ENCODE measurements around the gene MED17.
"Not testable (repeated sequence)": the region's sequence is repeated elsewhere in the genome, so short reads cannot be mapped to it uniquely, and the experiment has no call there.

Gene MED17

GRCh38 chr11:93757924-93758865 lies 25.9 kb upstream of the MED17 start:
- no peaks in the 10 kb centered on the region for H3K79me2 ChIP-seq (ENCODE audit: control insufficient read depth, insufficient read depth, low read length, unreplicated experiment)
- no peaks in the 10 kb centered on the region for H3K4me1 ChIP-seq (ENCODE audit: control insufficient read depth, insufficient read depth, low read length, unreplicated experiment)
- peaks cover 4% of the 10 kb centered on the region; the same call in 1 of the 2 replicates for H3K36me3 ChIP-seq (ENCODE audit: insufficient read depth, low read length)
- H3K27ac ChIP-seq (ENCODE audit: low read depth, low read length): no peak overlapping the region
- H2AFZ ChIP-seq (ENCODE audit: low read length, unreplicated experiment): no peak overlapping the region
- no peak overlapping the region for H3K4me3 ChIP-seq (ENCODE audit: low read depth, low read length)
- H3K27me3 ChIP-seq (ENCODE audit: insufficient read depth, low read length): no peaks in the 10 kb centered on the region

GRCh38 chr11:93759123-93759522 lies 25.0 kb upstream of the MED17 start:
- not testable (repeated sequence) for H3K79me2 ChIP-seq (ENCODE audit: control insufficient read depth, insufficient read depth, low read length, unreplicated experiment); H3K4me1 ChIP-seq (ENCODE audit: control insufficient read depth, insufficient read depth, low read length, unreplicated experiment); H2AFZ ChIP-seq (ENCODE audit: low read length, unreplicated experiment); H3K27me3 ChIP-seq (ENCODE audit: insufficient read depth, low read length); H3K27ac ChIP-seq (ENCODE audit: low read depth, low read length); H3K4me3 ChIP-seq (ENCODE audit: low read depth, low read length); H3K36me3 ChIP-seq (ENCODE audit: insufficient read depth, low read length)

- Histone ChIP-seq H3K4me3 (ENCODE audit: low read depth, low read length) (no peak overlapping the region), H3K4me1 (ENCODE audit: control insufficient read depth, insufficient read depth, low read length, unreplicated experiment) (no peaks in the 10 kb centered on the region), H3K79me2 (ENCODE audit: control insufficient read depth, insufficient read depth, low read length, unreplicated experiment) (no peaks in the 10 kb centered on the region), H3K27me3 (ENCODE audit: insufficient read depth, low read length) (no peaks in the 10 kb centered on the region), H3K27ac (ENCODE audit: low read depth, low read length) (no peak overlapping the region), H2AFZ (ENCODE audit: low read length, unreplicated experiment) (no peak overlapping the region), H3K36me3 (ENCODE audit: insufficient read depth, low read length) (peaks cover 4% of the 10 kb centered on the region; the same call in 1 of the 2 replicates)
Observed at GRCh38 chr11:93761910-93762309, 22.2 kb upstream of the MED17 start.

GRCh38 chr11:93765551-93765950 lies 18.5 kb upstream of the MED17 start:
- H3K27ac ChIP-seq (ENCODE audit: low read depth, low read length): no peak overlapping the region

GRCh38 chr11:93766504-93766903 lies 17.6 kb upstream of the MED17 start:
- H3K27ac ChIP-seq (ENCODE audit: low read depth, low read length): no peak overlapping the region
- H3K4me1 ChIP-seq (ENCODE audit: control insufficient read depth, insufficient read depth, low read length, unreplicated experiment): no peaks in the 10 kb centered on the region
- H2AFZ ChIP-seq (ENCODE audit: low read length, unreplicated experiment): no peak overlapping the region
- no peaks in the 10 kb centered on the region for H3K79me2 ChIP-seq (ENCODE audit: control insufficient read depth, insufficient read depth, low read length, unreplicated experiment)
- H3K36me3 ChIP-seq (ENCODE audit: insufficient read depth, low read length): no peaks in the 10 kb centered on the region
- H3K4me3 ChIP-seq (ENCODE audit: low read depth, low read length): no peak overlapping the region
- no peaks in the 10 kb centered on the region for H3K27me3 ChIP-seq (ENCODE audit: insufficient read depth, low read length)

More at GRCh38 chr11:93765551-93765950, 18.5 kb upstream of the MED17 start:
- Histone ChIP-seq H2AFZ (ENCODE audit: low read length, unreplicated experiment) (no peak overlapping the region), H3K79me2 (ENCODE audit: control insufficient read depth, insufficient read depth, low read length, unreplicated experiment) (no peaks in the 10 kb centered on the region), H3K36me3 (ENCODE audit: insufficient read depth, low read length) (no peaks in the 10 kb centered on the region; the same call in 1 of the 2 replicates), H3K4me1 (ENCODE audit: control insufficient read depth, insufficient read depth, low read length, unreplicated experiment) (no peaks in the 10 kb centered on the region), H3K27me3 (ENCODE audit: insufficient read depth, low read length) (no peaks in the 10 kb centered on the region), H3K4me3 (ENCODE audit: low read depth, low read length) (no peak overlapping the region)

- Histone ChIP-seq H3K4me1 (ENCODE audit: control insufficient read depth, insufficient read depth, low read length, unreplicated experiment) (no peaks in the 10 kb centered on the region), H3K4me3 (ENCODE audit: low read depth, low read length) (no peak overlapping the region), H3K79me2 (ENCODE audit: control insufficient read depth, insufficient read depth, low read length, unreplicated experiment) (no peaks in the 10 kb centered on the region), H3K27me3 (ENCODE audit: insufficient read depth, low read length) (no peaks in the 10 kb centered on the region), H3K36me3 (ENCODE audit: insufficient read depth, low read length) (no peaks in the 10 kb centered on the region), H3K27ac (ENCODE audit: low read depth, low read length) (no peak overlapping the region), H2AFZ (ENCODE audit: low read length, unreplicated experiment) (no peak overlapping the region)
Observed at GRCh38 chr11:93767018-93767417, 17.1 kb upstream of the MED17 start.

- Histone ChIP-seq H3K4me1 (ENCODE audit: control insufficient read depth, insufficient read depth, low read length, unreplicated experiment) (no peaks in the 10 kb centered on the region), H3K36me3 (ENCODE audit: insufficient read depth, low read length) (no peaks in the 10 kb centered on the region), H3K27ac (ENCODE audit: low read depth, low read length) (no peak overlapping the region), H3K4me3 (ENCODE audit: low read depth, low read length) (no peak overlapping the region), H2AFZ (ENCODE audit: low read length, unreplicated experiment) (no peak overlapping the region), H3K79me2 (ENCODE audit: control insufficient read depth, insufficient read depth, low read length, unreplicated experiment) (no peaks in the 10 kb centered on the region), H3K27me3 (ENCODE audit: insufficient read depth, low read length) (no peaks in the 10 kb centered on the region)
Observed at GRCh38 chr11:93770160-93770559, 13.9 kb upstream of the MED17 start.

GRCh38 chr11:93772123-93772522 lies 12.0 kb upstream of the MED17 start:
- Histone ChIP-seq H3K79me2 (ENCODE audit: control insufficient read depth, insufficient read depth, low read length, unreplicated experiment) (no peaks in the 10 kb centered on the region), H3K36me3 (ENCODE audit: insufficient read depth, low read length) (no peaks in the 10 kb centered on the region), H2AFZ (ENCODE audit: low read length, unreplicated experiment) (no peak overlapping the region), H3K27ac (ENCODE audit: low read depth, low read length) (no peak overlapping the region), H3K4me3 (ENCODE audit: low read depth, low read length) (no peak overlapping the region), H3K4me1 (ENCODE audit: control insufficient read depth, insufficient read depth, low read length, unreplicated experiment) (no peaks in the 10 kb centered on the region), H3K27me3 (ENCODE audit: insufficient read depth, low read length) (no peaks in the 10 kb centered on the region)

GRCh38 chr11:93773045-93773477 lies 11.0 kb upstream of the MED17 start:
- Histone ChIP-seq H3K27me3 (ENCODE audit: insufficient read depth, low read length) (no peaks in the 10 kb centered on the region), H3K4me3 (ENCODE audit: low read depth, low read length) (no peak overlapping the region), H3K27ac (ENCODE audit: low read depth, low read length) (no peak overlapping the region), H3K36me3 (ENCODE audit: insufficient read depth, low read length) (no peaks in the 10 kb centered on the region), H2AFZ (ENCODE audit: low read length, unreplicated experiment) (no peak overlapping the region), H3K79me2 (ENCODE audit: control insufficient read depth, insufficient read depth, low read length, unreplicated experiment) (no peaks in the 10 kb centered on the region), H3K4me1 (ENCODE audit: control insufficient read depth, insufficient read depth, low read length, unreplicated experiment) (no peaks in the 10 kb centered on the region)

GRCh38 chr11:93773601-93774200 lies 10.4 kb upstream of the MED17 start:
- Histone ChIP-seq H3K27ac (ENCODE audit: low read depth, low read length) (no peak overlapping the region), H3K79me2 (ENCODE audit: control insufficient read depth, insufficient read depth, low read length, unreplicated experiment) (no peaks in the 10 kb centered on the region), H2AFZ (ENCODE audit: low read length, unreplicated experiment) (no peak overlapping the region), H3K27me3 (ENCODE audit: insufficient read depth, low read length) (no peaks in the 10 kb centered on the region), H3K4me1 (ENCODE audit: control insufficient read depth, insufficient read depth, low read length, unreplicated experiment) (no peaks in the 10 kb centered on the region), H3K36me3 (ENCODE audit: insufficient read depth, low read length) (no peaks in the 10 kb centered on the region), H3K4me3 (ENCODE audit: low read depth, low read length) (no peak overlapping the region)

- not testable (repeated sequence) for H3K4me3 ChIP-seq (ENCODE audit: low read depth, low read length)
Observed at GRCh38 chr11:93774560-93774959, 9.5 kb upstream of the MED17 start.

More at GRCh38 chr11:93774560-93774959, 9.5 kb upstream of the MED17 start:
- H3K27me3 ChIP-seq (ENCODE audit: insufficient read depth, low read length); H3K79me2 ChIP-seq (ENCODE audit: control insufficient read depth, insufficient read depth, low read length, unreplicated experiment); H3K27ac ChIP-seq (ENCODE audit: low read depth, low read length); H3K4me1 ChIP-seq (ENCODE audit: control insufficient read depth, insufficient read depth, low read length, unreplicated experiment); H3K36me3 ChIP-seq (ENCODE audit: insufficient read depth, low read length); H2AFZ ChIP-seq (ENCODE audit: low read length, unreplicated experiment): not testable (repeated sequence)
